ENCODE measurements around the gene CCDC121.
"Not testable (repeated sequence)": the region's sequence is repeated elsewhere in the genome, so short reads cannot be mapped to it uniquely, and the experiment has no call there.

The CCDC121 gene

GRCh38 chr2:27622921-27623384 lies 5.9 kb downstream of the CCDC121 start:
- CTCF ChIA-PET = interaction anchor here (1.2 kb wide), 1 partner anchor 161 kb away, joined by 3 read pairs; no protein-coding TSS in a partner anchor
- H3K9me3 ChIP-seq (ENCODE audit: control extremely low read depth in 1 of 5, control insufficient read depth in 4 of 5, insufficient read depth in 2 of 5, low read depth in 1 of 5, low read length in 4 of 5) = no peaks in the 10 kb centered on the region
- 100% methylated on average over 2 of the region's 3 CpGs for WGBS (ENCODE audit: insufficient coverage)
- H3K4me1 ChIP-seq (ENCODE audit: control extremely low read depth in 1 of 4, control insufficient read depth in 4 of 4, insufficient read depth in 4 of 4, low read length in 3 of 4) = peaks cover 9 to 22% (median 20%) of the 10 kb centered on the region in 4 experiments
- no peak overlapping the region for H3K4me3 ChIP-seq (ENCODE audit: control insufficient read depth in 1 of 7, extremely low read depth in 1 of 7, insufficient read depth in 4 of 7, low read depth in 2 of 7, low read length in 6 of 7)
- H3K27ac ChIP-seq (ENCODE audit: insufficient read depth in 1 of 2, low read depth in 1 of 2, low read length in 2 of 2, poor library complexity in 1 of 2, severe bottlenecking in 2 of 2) = no peak overlapping the region
- POLR2A ChIA-PET = no interaction called here
- no peak for DNase-seq
- H3K27me3 ChIP-seq (replicated peaks in 2 of 5; ENCODE audit: control insufficient read depth in 4 of 5, insufficient read depth in 5 of 5, low read length in 4 of 5) = no peaks in the 10 kb centered on the region
- H3K36me3 ChIP-seq (ENCODE audit: control insufficient read depth in 4 of 4, insufficient read depth in 4 of 4, low read length in 3 of 4) = peaks cover 20 to 58% (median 37%) of the 10 kb centered on the region in 4 experiments

GRCh38 chr2:27621524-27621923 lies 7.3 kb downstream of the CCDC121 start:
- Histone ChIP-seq H3K27ac (ENCODE audit: insufficient read depth in 1 of 2, low read depth in 1 of 2, low read length in 2 of 2, poor library complexity in 1 of 2, severe bottlenecking in 2 of 2) (no peak overlapping the region), H3K27me3 (replicated peaks in 2 of 5; ENCODE audit: control insufficient read depth in 4 of 5, insufficient read depth in 5 of 5, low read length in 4 of 5) (no peaks in the 10 kb centered on the region), H3K36me3 (ENCODE audit: control insufficient read depth in 4 of 4, insufficient read depth in 4 of 4, low read length in 3 of 4) (peaks cover 25 to 72% (median 48%) of the 10 kb centered on the region in 4 experiments), H3K4me1 (ENCODE audit: control extremely low read depth in 1 of 4, control insufficient read depth in 4 of 4, insufficient read depth in 4 of 4, low read length in 3 of 4) (peaks cover 2 to 8% (median 6%) of the 10 kb centered on the region in 4 experiments), H3K4me3 (ENCODE audit: control insufficient read depth in 1 of 7, extremely low read depth in 1 of 7, insufficient read depth in 4 of 7, low read depth in 2 of 7, low read length in 6 of 7) (no peak overlapping the region), H3K9me3 (ENCODE audit: control extremely low read depth in 1 of 5, control insufficient read depth in 4 of 5, insufficient read depth in 2 of 5, low read depth in 1 of 5, low read length in 4 of 5) (no peaks in the 10 kb centered on the region)
- no CpG with 5 or more reads among the region's 1 CpG for whole genome bisulfite sequencing (ENCODE audit: insufficient coverage)
- no peak for DNase-seq
- ChIA-PET CTCF (interaction anchor here (0.6 to 1.5 kb wide), 6 partner anchors 10 to 379 kb away, joined by 3 read pairs; no protein-coding TSS in a partner anchor), POLR2A (interaction anchor here (0.6 kb wide), 1 partner anchor 94 kb away, joined by 4 read pairs; no protein-coding TSS in a partner anchor)

- peaks cover 14 to 61% (median 42%) of the 10 kb centered on the region in 4 experiments for H3K36me3 ChIP-seq (ENCODE audit: control insufficient read depth in 4 of 4, insufficient read depth in 4 of 4, low read length in 3 of 4)
- H3K27ac ChIP-seq (ENCODE audit: insufficient read depth in 1 of 2, low read depth in 1 of 2, low read length in 2 of 2, poor library complexity in 1 of 2, severe bottlenecking in 2 of 2) = no peak overlapping the region
- DNase-seq = no peak
- ChIA-PET CTCF (interaction anchor here (1.4 kb wide), 1 partner anchor 12 kb away, joined by 4 read pairs; no protein-coding TSS in a partner anchor), POLR2A (no interaction called here)
- H3K9me3 ChIP-seq (ENCODE audit: control extremely low read depth in 1 of 5, control insufficient read depth in 4 of 5, insufficient read depth in 2 of 5, low read depth in 1 of 5, low read length in 4 of 5) = no peaks in the 10 kb centered on the region
- H3K4me3 ChIP-seq (ENCODE audit: control insufficient read depth in 1 of 7, extremely low read depth in 1 of 7, insufficient read depth in 4 of 7, low read depth in 2 of 7, low read length in 6 of 7) = no peak overlapping the region
- H3K4me1 ChIP-seq (ENCODE audit: control extremely low read depth in 1 of 4, control insufficient read depth in 4 of 4, insufficient read depth in 4 of 4, low read length in 3 of 4) = no peaks in the 10 kb centered on the region
- H3K27me3 ChIP-seq (replicated peaks in 2 of 5; ENCODE audit: control insufficient read depth in 4 of 5, insufficient read depth in 5 of 5, low read length in 4 of 5) = no peaks in the 10 kb centered on the region
- WGBS (ENCODE audit: insufficient coverage) = 96% methylated on average over 3 of the region's 3 CpGs
Measured at GRCh38 chr2:27615316-27615715, 13.5 kb downstream of the CCDC121 start.

- no CpG with 5 or more reads among the region's 2 CpGs for WGBS (ENCODE audit: insufficient coverage)
- POLR2A ChIA-PET = no interaction called here
- no peak for DNase-seq
- H3K9me3 ChIP-seq (ENCODE audit: control extremely low read depth in 1 of 5, control insufficient read depth in 4 of 5, insufficient read depth in 2 of 5, low read depth in 1 of 5, low read length in 4 of 5) = no peaks in the 10 kb centered on the region
- CTCF ChIA-PET = interaction anchor here (0.5 kb wide), 1 partner anchor 815 kb away, joined by 3 read pairs; no protein-coding TSS in a partner anchor
- no peak overlapping the region for H3K4me3 ChIP-seq (ENCODE audit: control insufficient read depth in 1 of 7, extremely low read depth in 1 of 7, insufficient read depth in 4 of 7, low read depth in 2 of 7, low read length in 6 of 7)
- no peaks in the 10 kb centered on the region for H3K4me1 ChIP-seq (ENCODE audit: control extremely low read depth in 1 of 4, control insufficient read depth in 4 of 4, insufficient read depth in 4 of 4, low read length in 3 of 4)
- H3K27me3 ChIP-seq (replicated peaks in 2 of 5; ENCODE audit: control insufficient read depth in 4 of 5, insufficient read depth in 5 of 5, low read length in 4 of 5) = no peaks in the 10 kb centered on the region
- peaks cover 14 to 59% (median 41%) of the 10 kb centered on the region in 4 experiments for H3K36me3 ChIP-seq (ENCODE audit: control insufficient read depth in 4 of 4, insufficient read depth in 4 of 4, low read length in 3 of 4)
- no peak overlapping the region for H3K27ac ChIP-seq (ENCODE audit: insufficient read depth in 1 of 2, low read depth in 1 of 2, low read length in 2 of 2, poor library complexity in 1 of 2, severe bottlenecking in 2 of 2)
Measured at GRCh38 chr2:27613985-27614384, 14.8 kb downstream of the CCDC121 start.

- Histone ChIP-seq H3K27ac (ENCODE audit: insufficient read depth in 1 of 2, low read depth in 1 of 2, low read length in 2 of 2, poor library complexity in 1 of 2, severe bottlenecking in 2 of 2) (no peak overlapping the region), H3K4me3 (ENCODE audit: control insufficient read depth in 1 of 7, extremely low read depth in 1 of 7, insufficient read depth in 4 of 7, low read depth in 2 of 7, low read length in 6 of 7) (no peak overlapping the region), H3K36me3 (ENCODE audit: control insufficient read depth in 4 of 4, insufficient read depth in 4 of 4, low read length in 3 of 4) (peaks cover 19 to 71% (median 47%) of the 10 kb centered on the region in 4 experiments), H3K27me3 (replicated peaks in 2 of 5; ENCODE audit: control insufficient read depth in 4 of 5, insufficient read depth in 5 of 5, low read length in 4 of 5) (no peaks in the 10 kb centered on the region), H3K9me3 (ENCODE audit: control extremely low read depth in 1 of 5, control insufficient read depth in 4 of 5, insufficient read depth in 2 of 5, low read depth in 1 of 5, low read length in 4 of 5) (no peaks in the 10 kb centered on the region), H3K4me1 (ENCODE audit: control extremely low read depth in 1 of 4, control insufficient read depth in 4 of 4, insufficient read depth in 4 of 4, low read length in 3 of 4) (no peaks in the 10 kb centered on the region)
- 94% methylated on average over 2 of the region's 2 CpGs for WGBS (ENCODE audit: insufficient coverage)
- DNase-seq = no peak
- POLR2A ChIA-PET = no interaction called here
- CTCF ChIA-PET = no interaction called here
Measured at GRCh38 chr2:27606611-27607010, 22.2 kb downstream of the CCDC121 start.

GRCh38 chr2:27596627-27597026 lies 32.2 kb downstream of the CCDC121 start:
- POLR2A ChIA-PET = no interaction called here

GRCh38 chr2:27595412-27595811 lies 33.4 kb downstream of the CCDC121 start:
- Histone ChIP-seq H3K9me3 (ENCODE audit: control extremely low read depth in 1 of 5, control insufficient read depth in 4 of 5, insufficient read depth in 2 of 5, low read depth in 1 of 5, low read length in 4 of 5) (peaks cover 0 to 36% (median 25%) of the 10 kb centered on the region in 5 experiments), H3K36me3 (ENCODE audit: control insufficient read depth in 4 of 4, insufficient read depth in 4 of 4, low read length in 3 of 4) (peaks cover 8 to 34% (median 12%) of the 10 kb centered on the region in 4 experiments)
- DNase-seq = peak in 1 of 3 donors; percentile 8
- CTCF ChIA-PET = interaction anchor here (1.0 kb wide), 1 partner anchor 10 kb away, joined by 4 read pairs; no protein-coding TSS in a partner anchor
- H3K4me1 ChIP-seq (ENCODE audit: control extremely low read depth in 1 of 4, control insufficient read depth in 4 of 4, insufficient read depth in 4 of 4, low read length in 3 of 4); H3K4me3 ChIP-seq (ENCODE audit: control insufficient read depth in 1 of 7, extremely low read depth in 1 of 7, insufficient read depth in 4 of 7, low read depth in 2 of 7, low read length in 6 of 7); H3K27me3 ChIP-seq (replicated peaks in 2 of 5; ENCODE audit: control insufficient read depth in 4 of 5, insufficient read depth in 5 of 5, low read length in 4 of 5); H3K27ac ChIP-seq (ENCODE audit: insufficient read depth in 1 of 2, low read depth in 1 of 2, low read length in 2 of 2, poor library complexity in 1 of 2, severe bottlenecking in 2 of 2); POLR2A ChIA-PET: not testable (repeated sequence)
- WGBS (ENCODE audit: insufficient coverage) = 98% methylated on average over 8 of the region's 9 CpGs

More at GRCh38 chr2:27596627-27597026, 32.2 kb downstream of the CCDC121 start:
- CTCF ChIA-PET = interaction anchor here (1.7 kb wide), 1 partner anchor 11 kb away, joined by 5 read pairs; no protein-coding TSS in a partner anchor
- Histone ChIP-seq H3K27ac (ENCODE audit: insufficient read depth in 1 of 2, low read depth in 1 of 2, low read length in 2 of 2, poor library complexity in 1 of 2, severe bottlenecking in 2 of 2) (no peak overlapping the region), H3K36me3 (ENCODE audit: control insufficient read depth in 4 of 4, insufficient read depth in 4 of 4, low read length in 3 of 4) (peaks cover 8 to 43% (median 19%) of the 10 kb centered on the region in 4 experiments), H3K9me3 (ENCODE audit: control extremely low read depth in 1 of 5, control insufficient read depth in 4 of 5, insufficient read depth in 2 of 5, low read depth in 1 of 5, low read length in 4 of 5) (peaks cover 0 to 26% (median 20%) of the 10 kb centered on the region in 5 experiments), H3K4me1 (ENCODE audit: control extremely low read depth in 1 of 4, control insufficient read depth in 4 of 4, insufficient read depth in 4 of 4, low read length in 3 of 4) (no peaks in the 10 kb centered on the region), H3K27me3 (replicated peaks in 2 of 5; ENCODE audit: control insufficient read depth in 4 of 5, insufficient read depth in 5 of 5, low read length in 4 of 5) (no peaks in the 10 kb centered on the region), H3K4me3 (ENCODE audit: control insufficient read depth in 1 of 7, extremely low read depth in 1 of 7, insufficient read depth in 4 of 7, low read depth in 2 of 7, low read length in 6 of 7) (no peak overlapping the region)
- no peak for DNase-seq
- no CpG with 5 or more reads among the region's 1 CpG for WGBS (ENCODE audit: insufficient coverage)

Measured in common myeloid progenitor, CD34-positive (primary cell).